WTC11 (cell line): Measurements from ENCODE around the gene SIT1. TPM values are rescaled to one million over a fixed set of nuclear protein-coding genes. Genes with fewer than 3 reads are reported as not detected.

ENCODE experiments used
- ARID4B ChIP-seq: sonication (generic); formaldehyde crosslinking; IDR thresholded peaks from 2 replicates; pipeline ENCODE4 v1.8.0; 2023; ENCODE audit warnings: missing genetic modification reagents, mild to moderate bottlenecking, borderline replicate concordance
- ATF3 ChIP-seq: sonication (generic); formaldehyde crosslinking; conservative IDR thresholded peaks from 2 replicates; pipeline ENCODE4 v1.8.1; 2022; ENCODE audit warnings: mild to moderate bottlenecking, missing genetic modification reagents
- CBFB ChIP-seq: sonication (generic); formaldehyde crosslinking; IDR thresholded peaks from 2 replicates; pipeline ENCODE4 v1.8.1; 2022; ENCODE audit warnings: mild to moderate bottlenecking, low read depth, missing genetic modification reagents
- E2F1 ChIP-seq: sonication (generic); formaldehyde crosslinking; IDR thresholded peaks from 2 replicates; pipeline ENCODE4 v1.8.0; 2022; ENCODE audit warnings: mild to moderate bottlenecking, missing genetic modification reagents
- ELF4 ChIP-seq: sonication (generic); formaldehyde crosslinking; IDR thresholded peaks from 2 replicates; pipeline ENCODE4 v1.8.1; 2022; ENCODE audit warnings: low read depth, mild to moderate bottlenecking, moderate library complexity, missing genetic modification reagents
- ESRRA ChIP-seq: sonication (generic); formaldehyde crosslinking; IDR thresholded peaks from 2 replicates; pipeline ENCODE4 v1.8.1; 2022; ENCODE audit warnings: mild to moderate bottlenecking, missing genetic modification reagents, borderline replicate concordance
- GABPB1 ChIP-seq: sonication (generic); formaldehyde crosslinking; IDR thresholded peaks from 2 replicates; pipeline ENCODE4 v1.8.1; 2023; ENCODE audit warnings: mild to moderate bottlenecking, missing genetic modification reagents
- MAX ChIP-seq: sonication (generic); formaldehyde crosslinking; IDR thresholded peaks from 2 replicates; pipeline ENCODE4 v1.8.0; 2022; ENCODE audit warnings: mild to moderate bottlenecking, missing genetic modification reagents
- MYBL2 ChIP-seq: sonication (generic); formaldehyde crosslinking; IDR thresholded peaks from 2 replicates; pipeline ENCODE4 v1.8.1; 2023; ENCODE audit warnings: mild to moderate bottlenecking, moderate library complexity, missing genetic modification reagents
- OVOL2 ChIP-seq: fragments of 250-450 bp; sonication (Bioruptor Pico); IDR thresholded peaks from 2 replicates; pipeline ENCODE4 v1.9.0; 2021; ENCODE audit warnings: mild to moderate bottlenecking, borderline replicate concordance
- SMAD4 ChIP-seq: sonication (generic); formaldehyde crosslinking; IDR thresholded peaks from 2 replicates; pipeline ENCODE4 v1.8.0; 2022; ENCODE audit warnings: mild to moderate bottlenecking, missing genetic modification reagents
- ZMAT4 ChIP-seq: fragments of 250-450 bp; sonication (Bioruptor Pico); IDR thresholded peaks from 2 replicates; pipeline ENCODE4 v1.9.0; 2021; ENCODE audit warnings: mild to moderate bottlenecking
- ZNF232 ChIP-seq: sonication (generic); formaldehyde crosslinking; IDR thresholded peaks from 2 replicates; pipeline ENCODE4 v1.8.0; 2022; ENCODE audit warnings: mild to moderate bottlenecking, missing genetic modification reagents
- ZNF416 ChIP-seq: fragments of 250-450 bp; sonication (Bioruptor Pico); IDR thresholded peaks from 2 replicates; pipeline ENCODE4 v1.9.0; 2021; ENCODE audit warnings: mild to moderate bottlenecking, inconsistent platforms
- ZNF425 ChIP-seq: fragments of 250-450 bp; sonication (Bioruptor Pico); conservative IDR thresholded peaks from 2 replicates; pipeline ENCODE4 v1.9.0; 2021; ENCODE audit warnings: mild to moderate bottlenecking
- total RNA-seq: library from RNA; stranded (reverse); gene quantifications from 3 replicates; pipeline ENCODE4 v1.2.3, GENCODE V29; 2021
- TF ChIP-seq, protein P1 (sequence below): sonication (generic); formaldehyde crosslinking; IDR thresholded peaks from 2 replicates; pipeline ENCODE4 v1.8.1; 2022; ENCODE audit warnings: mild to moderate bottlenecking, missing genetic modification reagents, moderate library complexity, borderline replicate concordance
- TF ChIP-seq, protein P2 (sequence below): sonication (generic); formaldehyde crosslinking; IDR thresholded peaks from 2 replicates; pipeline ENCODE4 v1.8.1; 2023; ENCODE audit warnings: mild to moderate bottlenecking, moderate library complexity, missing genetic modification reagents
- TF ChIP-seq, protein P3 (sequence below): sonication (generic); formaldehyde crosslinking; IDR thresholded peaks from 2 replicates; pipeline ENCODE4 v1.8.1; 2022; ENCODE audit warnings: mild to moderate bottlenecking, moderate library complexity, missing genetic modification reagents
- TF ChIP-seq, protein P4 (sequence below): sonication (generic); formaldehyde crosslinking; IDR thresholded peaks from 2 replicates; pipeline ENCODE4 v1.8.1; 2022; ENCODE audit warnings: low read depth, missing genetic modification reagents, borderline replicate concordance
- TF ChIP-seq, protein P5 (sequence below): fragments of 250-450 bp; sonication (Bioruptor Pico); IDR thresholded peaks from 2 replicates; pipeline ENCODE4 v1.9.0; 2021; ENCODE audit warnings: moderate library complexity, mild to moderate bottlenecking, inconsistent platforms, borderline replicate concordance

Gene SIT1
- total RNA-seq, 1 experiment from 2014 or later = 4.1 TPM

DNA sequence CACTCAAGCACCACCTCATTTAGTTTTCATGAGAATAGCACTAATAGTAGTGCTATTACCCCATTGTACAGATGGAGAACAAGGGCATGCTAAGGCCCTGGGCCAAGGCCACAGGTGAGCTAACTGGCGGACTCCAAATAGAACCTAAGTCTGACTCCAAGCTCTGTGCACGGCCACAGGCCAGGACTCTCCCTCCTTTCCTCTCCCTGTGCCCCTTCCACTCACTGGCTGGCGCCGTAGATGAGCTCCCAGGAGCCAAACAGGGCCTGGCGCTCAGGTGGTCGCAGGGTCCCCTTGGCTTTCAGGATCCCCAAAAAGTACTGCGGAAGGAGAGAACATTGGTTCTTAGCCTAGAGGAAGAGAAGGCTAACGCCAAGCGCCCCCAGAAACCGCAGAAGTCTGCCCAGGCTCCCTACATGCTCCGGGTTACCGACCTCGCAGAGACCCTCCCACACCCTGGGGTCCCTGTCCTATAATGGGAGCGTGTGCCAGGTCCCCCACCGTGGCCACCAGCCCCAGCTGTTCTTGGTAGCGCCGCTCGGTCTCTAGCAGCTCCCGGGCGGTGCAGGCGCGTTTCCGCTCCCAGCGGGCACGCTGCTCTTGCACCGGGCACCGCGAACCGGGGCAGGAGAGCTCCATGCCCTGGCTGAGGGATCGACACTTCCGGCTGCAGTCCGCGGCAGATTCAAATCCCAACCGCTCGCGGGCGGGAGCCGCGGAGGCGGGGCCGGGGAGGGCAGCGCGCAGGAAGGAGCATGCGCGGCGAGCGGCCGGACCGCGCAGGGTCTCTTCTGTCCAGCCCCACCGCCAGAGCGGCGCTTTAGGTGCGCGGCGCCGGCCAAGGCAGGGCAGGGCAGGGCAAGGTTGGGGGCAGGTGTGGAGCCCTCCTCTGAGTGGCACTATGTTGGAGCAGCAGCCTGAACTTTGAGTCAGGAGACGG is 14.1 kb upstream of the SIT1 start, which contains the start of gene ARHGEF39 (continued):
- TF ChIP-seq MYBL2 (CRISPR knock-in tag) (peak; percentile 100), ZNF425 (CRISPR knock-in tag) (no peak), ATF3 (no peak), OVOL2 (CRISPR knock-in tag) (0 out of 2 replicates have a peak, but pooled peaks have one; percentile 44), SMAD4 (CRISPR knock-in tag) (no peak), E2F1 (CRISPR knock-in tag) (peak; percentile 90), ZNF232 (CRISPR knock-in tag) (peak; percentile 89; the same call in 1 of the 2 replicates), CBFB (no peak), ESRRA (peak; percentile 87; the same call in 1 of the 2 replicates), ELF4 (peak; percentile 45; the same call in 1 of the 2 replicates), ZNF416 (0 out of 2 replicates have a peak, but pooled peaks have one; percentile 17), GABPB1 (CRISPR knock-in tag) (peak; percentile 90), MAX (CRISPR knock-in tag) (peak; percentile 90), ZMAT4 (no peak), ARID4B (0 out of 2 replicates have a peak, but pooled peaks have one; percentile 11)
- TF ChIP-seq, protein P1, sequence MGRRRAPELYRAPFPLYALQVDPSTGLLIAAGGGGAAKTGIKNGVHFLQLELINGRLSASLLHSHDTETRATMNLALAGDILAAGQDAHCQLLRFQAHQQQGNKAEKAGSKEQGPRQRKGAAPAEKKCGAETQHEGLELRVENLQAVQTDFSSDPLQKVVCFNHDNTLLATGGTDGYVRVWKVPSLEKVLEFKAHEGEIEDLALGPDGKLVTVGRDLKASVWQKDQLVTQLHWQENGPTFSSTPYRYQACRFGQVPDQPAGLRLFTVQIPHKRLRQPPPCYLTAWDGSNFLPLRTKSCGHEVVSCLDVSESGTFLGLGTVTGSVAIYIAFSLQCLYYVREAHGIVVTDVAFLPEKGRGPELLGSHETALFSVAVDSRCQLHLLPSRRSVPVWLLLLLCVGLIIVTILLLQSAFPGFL (CRISPR knock-in tag) = peak; percentile 71; the same call in 1 of the 2 replicates
- TF ChIP-seq, protein P2, sequence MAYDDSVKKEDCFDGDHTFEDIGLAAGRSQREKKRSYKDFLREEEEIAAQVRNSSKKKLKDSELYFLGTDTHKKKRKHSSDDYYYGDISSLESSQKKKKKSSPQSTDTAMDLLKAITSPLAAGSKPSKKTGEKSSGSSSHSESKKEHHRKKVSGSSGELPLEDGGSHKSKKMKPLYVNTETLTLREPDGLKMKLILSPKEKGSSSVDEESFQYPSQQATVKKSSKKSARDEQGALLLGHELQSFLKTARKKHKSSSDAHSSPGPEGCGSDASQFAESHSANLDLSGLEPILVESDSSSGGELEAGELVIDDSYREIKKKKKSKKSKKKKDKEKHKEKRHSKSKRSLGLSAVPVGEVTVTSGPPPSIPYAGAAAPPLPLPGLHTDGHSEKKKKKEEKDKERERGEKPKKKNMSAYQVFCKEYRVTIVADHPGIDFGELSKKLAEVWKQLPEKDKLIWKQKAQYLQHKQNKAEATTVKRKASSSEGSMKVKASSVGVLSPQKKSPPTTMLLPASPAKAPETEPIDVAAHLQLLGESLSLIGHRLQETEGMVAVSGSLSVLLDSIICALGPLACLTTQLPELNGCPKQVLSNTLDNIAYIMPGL (CRISPR knock-in tag) = peak; percentile 90; the same call in 1 of the 2 replicates
- TF ChIP-seq, protein P3, sequence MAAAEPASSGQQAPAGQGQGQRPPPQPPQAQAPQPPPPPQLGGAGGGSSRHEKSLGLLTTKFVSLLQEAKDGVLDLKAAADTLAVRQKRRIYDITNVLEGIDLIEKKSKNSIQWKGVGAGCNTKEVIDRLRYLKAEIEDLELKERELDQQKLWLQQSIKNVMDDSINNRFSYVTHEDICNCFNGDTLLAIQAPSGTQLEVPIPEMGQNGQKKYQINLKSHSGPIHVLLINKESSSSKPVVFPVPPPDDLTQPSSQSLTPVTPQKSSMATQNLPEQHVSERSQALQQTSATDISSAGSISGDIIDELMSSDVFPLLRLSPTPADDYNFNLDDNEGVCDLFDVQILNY (CRISPR knock-in tag) = peak; percentile 97
- TF ChIP-seq, protein P4, sequence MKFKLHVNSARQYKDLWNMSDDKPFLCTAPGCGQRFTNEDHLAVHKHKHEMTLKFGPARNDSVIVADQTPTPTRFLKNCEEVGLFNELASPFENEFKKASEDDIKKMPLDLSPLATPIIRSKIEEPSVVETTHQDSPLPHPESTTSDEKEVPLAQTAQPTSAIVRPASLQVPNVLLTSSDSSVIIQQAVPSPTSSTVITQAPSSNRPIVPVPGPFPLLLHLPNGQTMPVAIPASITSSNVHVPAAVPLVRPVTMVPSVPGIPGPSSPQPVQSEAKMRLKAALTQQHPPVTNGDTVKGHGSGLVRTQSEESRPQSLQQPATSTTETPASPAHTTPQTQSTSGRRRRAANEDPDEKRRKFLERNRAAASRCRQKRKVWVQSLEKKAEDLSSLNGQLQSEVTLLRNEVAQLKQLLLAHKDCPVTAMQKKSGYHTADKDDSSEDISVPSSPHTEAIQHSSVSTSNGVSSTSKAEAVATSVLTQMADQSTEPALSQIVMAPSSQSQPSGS = no peak
- TF ChIP-seq, protein P5, sequence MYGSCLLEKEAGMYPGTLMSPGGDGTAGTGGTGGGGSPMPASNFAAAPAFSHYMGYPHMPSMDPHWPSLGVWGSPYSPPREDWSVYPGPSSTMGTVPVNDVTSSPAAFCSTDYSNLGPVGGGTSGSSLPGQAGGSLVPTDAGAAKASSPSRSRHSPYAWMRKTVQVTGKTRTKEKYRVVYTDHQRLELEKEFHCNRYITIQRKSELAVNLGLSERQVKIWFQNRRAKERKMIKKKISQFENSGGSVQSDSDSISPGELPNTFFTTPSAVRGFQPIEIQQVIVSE = no peak
